Ovary (tissue), 3 donors: ENCODE data around the gene RFPL1.

Experiments
- CTCF ChIP-seq, 3 donors: fragments of 450-650 bp in 2 of 3; fragments of 200-600 bp in 1 of 3; IDR thresholded peaks; one replicate each; pipeline versions ENCODE4 v1.5.1 to v1.8.0; 2016 to 2022; ENCODE audit warnings: antibody characterized with exemption in 3 of 3, mild to moderate bottlenecking in 1 of 3
- POLR2A ChIP-seq: fragments of 450-650 bp; IDR thresholded peaks from one replicate; pipeline ENCODE4 v1.6.1; 2017; ENCODE audit warnings: antibody characterized with exemption, mild to moderate bottlenecking, moderate library complexity
- donor health status: DM: no; HTN: no; CAD: no.

- TF ChIP-seq POLR2A (no peak), CTCF (IDR thresholded peaks at IDR 0.05) (no peak)
These were observed 46.3 kb downstream of the RFPL1 start for GRCh38 chr22:29484642-29485041.
